ENCODE measurements around the gene PHACTR3. TPM values are rescaled to one million over a fixed set of nuclear protein-coding genes. Genes with fewer than 3 reads are reported as not detected.

The PHACTR3 gene
- total RNA-seq, 1 donor from 2014 or later, result not detected

- no peak for TF ChIP-seq CTCF (IDR thresholded peaks at IDR 0.05)
- H3K4me1 Mint-ChIP-seq (ENCODE audit: low read depth), result peaks cover 3% of the 10 kb centered on the region
- peaks cover 17% of the 10 kb centered on the region for H3K9me3 Mint-ChIP-seq (ENCODE audit: low read depth)
- no peak overlapping the region for H3K4me3 Mint-ChIP-seq (ENCODE audit: unreplicated experiment)
- H3K36me3 Mint-ChIP-seq (ENCODE audit: low read depth), result peaks cover 2% of the 10 kb centered on the region
- H3K27me3 Mint-ChIP-seq (ENCODE audit: low read depth), result peaks cover 3% of the 10 kb centered on the region
- peak overlapping the region; percentile 38 for H3K27ac Mint-ChIP-seq (ENCODE audit: unreplicated experiment)
- no peak for DNase-seq (ENCODE audit: low spot score)
These were observed 200.7 kb downstream of the PHACTR3 start for GRCh38 chr20:59804871-59805665.

- peaks cover 2% of the 10 kb centered on the region for H3K36me3 Mint-ChIP-seq (ENCODE audit: low read depth)
- no peak overlapping the region for H3K4me3 Mint-ChIP-seq (ENCODE audit: unreplicated experiment)
- DNase-seq (ENCODE audit: low spot score), result peak; percentile 75
- no peak for TF ChIP-seq CTCF (IDR thresholded peaks at IDR 0.05)
- peaks cover 3% of the 10 kb centered on the region for H3K27me3 Mint-ChIP-seq (ENCODE audit: low read depth)
- H3K9me3 Mint-ChIP-seq (ENCODE audit: low read depth), result peaks cover 8% of the 10 kb centered on the region
- no peak overlapping the region for H3K27ac Mint-ChIP-seq (ENCODE audit: unreplicated experiment)
- peaks cover 3% of the 10 kb centered on the region for H3K4me1 Mint-ChIP-seq (ENCODE audit: low read depth)
These were observed 201.6 kb downstream of the PHACTR3 start for GRCh38 chr20:59805786-59806577.

GRCh38 chr20:59806578-59806975 lies 202.2 kb downstream of the PHACTR3 start:
- H3K9me3 Mint-ChIP-seq (ENCODE audit: low read depth), result peaks cover 2% of the 10 kb centered on the region
- peaks cover 3% of the 10 kb centered on the region for H3K27me3 Mint-ChIP-seq (ENCODE audit: low read depth)
- no peak for TF ChIP-seq CTCF (IDR thresholded peaks at IDR 0.05)
- no peak overlapping the region for H3K27ac Mint-ChIP-seq (ENCODE audit: unreplicated experiment)
- H3K36me3 Mint-ChIP-seq (ENCODE audit: low read depth), result no peaks in the 10 kb centered on the region
- peaks cover 3% of the 10 kb centered on the region for H3K4me1 Mint-ChIP-seq (ENCODE audit: low read depth)
- no peak overlapping the region for H3K4me3 Mint-ChIP-seq (ENCODE audit: unreplicated experiment)
- DNase-seq (ENCODE audit: low spot score), result peak; percentile 34

- Mint-ChIP-seq H3K4me3 (ENCODE audit: unreplicated experiment) (no peak overlapping the region), H3K4me1 (ENCODE audit: low read depth) (peaks cover 3% of the 10 kb centered on the region), H3K36me3 (ENCODE audit: low read depth) (no peaks in the 10 kb centered on the region), H3K9me3 (ENCODE audit: low read depth) (no peaks in the 10 kb centered on the region), H3K27ac (ENCODE audit: unreplicated experiment) (no peak overlapping the region), H3K27me3 (ENCODE audit: low read depth) (peaks cover 6% of the 10 kb centered on the region)
- no peak for TF ChIP-seq CTCF (IDR thresholded peaks at IDR 0.05)
- peak; percentile 67 for DNase-seq (ENCODE audit: low spot score)
These were observed 203.8 kb downstream of the PHACTR3 start for GRCh38 chr20:59807909-59808728.
